Smooth muscle cell (in vitro differentiated cells): ENCODE results near the gene RRP12. TPM values are rescaled to one million over a fixed set of nuclear protein-coding genes. Genes with fewer than 3 reads are reported as not detected.

Experiments
- DNase-seq: peaks from one replicate; lab custom pipeline; 2025; ENCODE audit not compliant: unreplicated experiment; lab: John Stamatoyannopoulos, UW
- H2AFZ ChIP-seq: fragments of 200-600 bp; sonication (generic); 2 replicates; pipeline ENCODE4 v1.6.0; 2016; ENCODE audit warnings: antibody characterized with exemption, low read depth, mild to moderate bottlenecking
- H3F3A ChIP-seq: fragments of 200-600 bp; sonication (generic); 2 replicates; pipeline ENCODE4 v1.6.0; 2017; ENCODE audit warnings: antibody characterized with exemption, low read depth
- H3K27ac ChIP-seq: fragments of 200-600 bp; sonication (generic); 2 replicates; pipeline ENCODE4 v1.5.1; 2016; ENCODE audit warnings: low read depth, mild to moderate bottlenecking
- H3K27me3 ChIP-seq: fragments of 200-600 bp; sonication (generic); 2 replicates; pipeline ENCODE4 v1.6.1; 2016; ENCODE audit warnings: low read depth, mild to moderate bottlenecking
- H3K36me3 ChIP-seq: fragments of 200-600 bp; sonication (generic); 2 replicates; pipeline ENCODE4 v1.5.1; 2016; ENCODE audit warnings: low read depth
- H3K4me1 ChIP-seq: fragments of 200-600 bp; sonication (generic); 2 replicates; pipeline ENCODE4 v1.5.1; 2016; ENCODE audit warnings: low read depth
- H3K4me2 ChIP-seq: fragments of 200-600 bp; sonication (generic); 2 replicates; pipeline ENCODE4 v1.6.0; 2016; ENCODE audit warnings: mild to moderate bottlenecking
- H3K4me3 ChIP-seq: fragments of 200-600 bp; sonication (generic); 2 replicates; pipeline ENCODE4 v1.5.1; 2016; ENCODE audit warnings: mild to moderate bottlenecking
- H3K79me2 ChIP-seq: fragments of 200-600 bp; sonication (generic); 2 replicates; pipeline ENCODE4 v1.6.0; 2016; ENCODE audit warnings: low read depth, mild to moderate bottlenecking
- H3K9ac ChIP-seq: fragments of 200-600 bp; sonication (generic); 2 replicates; pipeline ENCODE4 v1.6.0; 2016; ENCODE audit warnings: low read depth
- H3K9me3 ChIP-seq: fragments of 200-600 bp; sonication (generic); replicated peaks from 2 replicates; pipeline ENCODE4 v1.5.1; 2016; ENCODE audit warnings: low read depth
- H4K20me1 ChIP-seq: fragments of 200-600 bp; sonication (generic); 2 replicates; pipeline ENCODE4 v1.6.0; 2016; ENCODE audit warnings: low read depth
- WGBS: methylation state at CpG from one replicate; pipeline ENCODE4 v1.1.7; 2016; ENCODE audit warnings: low lambda C conversion rate; 5-methylcytosine and 5-hydroxymethylcytosine counted together
- polyA plus RNA-seq: library from polyadenylated mRNA; unstranded; fragments of >200 nt; fragmentation: Nextera tagmentation; extraction: Ambion mirVana; gene quantifications from 2 replicates; pipeline ENCODE4 v1.2.1, GENCODE V29; 2016
- total RNA-seq: library from RNA; depleted of rRNA; stranded (reverse); fragments of >200 nt; gene quantifications from 2 replicates; pipeline ENCODE4 v1.2.3, GENCODE V29; 2014
- TF ChIP-seq, protein P1 (sequence below): fragments of 200-600 bp; sonication (generic); IDR thresholded peaks from 2 replicates; pipeline ENCODE4 v1.5.1; 2017; ENCODE audit warnings: borderline replicate concordance, mild to moderate bottlenecking, antibody characterized with exemption; ENCODE audit not compliant: insufficient read depth, poor library complexity, severe bottlenecking

Gene RRP12
- total and polyA plus RNA-seq, 2 experiments from 2014 or later: 14.1 to 18.8 TPM

DNA sequence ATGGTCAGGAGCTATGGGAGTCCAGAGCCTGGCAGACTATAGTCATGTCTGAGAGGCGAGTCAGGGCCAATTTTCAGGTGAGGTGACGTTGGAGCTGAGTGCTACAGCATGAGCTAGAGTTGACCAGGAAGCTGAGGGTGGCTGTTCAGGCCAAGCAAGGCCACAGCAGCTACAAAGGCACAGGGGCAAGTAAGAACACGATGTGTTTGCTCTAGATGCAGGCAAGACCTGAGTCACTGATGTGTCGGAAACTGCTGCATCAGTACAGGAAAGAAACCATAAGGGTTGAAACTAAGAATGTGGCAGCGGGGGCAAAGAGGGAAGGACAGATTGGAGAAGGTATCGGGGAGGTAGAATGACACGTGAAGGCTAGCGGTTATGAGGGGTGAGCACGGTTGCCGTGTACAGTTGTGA, 11.8 kb upstream of the RRP12 start:
- Histone ChIP-seq H3K27me3 (no peaks in the 10 kb centered on the region), H3K9me3 (no peaks in the 10 kb centered on the region), H2AFZ (no peak overlapping the region), H3K27ac (peak overlapping the region; percentile 70), H3K4me2 (no peak overlapping the region), H3K9ac (no peak overlapping the region), H3K4me1 (peaks cover 10% of the 10 kb centered on the region), H4K20me1 (no peaks in the 10 kb centered on the region), H3K36me3 (no peaks in the 10 kb centered on the region), H3K4me3 (no peak overlapping the region), H3K79me2 (no peaks in the 10 kb centered on the region), H3F3A (peaks cover 5% of the 10 kb centered on the region)
- no peak for DNase-seq
- TF ChIP-seq, protein P1, sequence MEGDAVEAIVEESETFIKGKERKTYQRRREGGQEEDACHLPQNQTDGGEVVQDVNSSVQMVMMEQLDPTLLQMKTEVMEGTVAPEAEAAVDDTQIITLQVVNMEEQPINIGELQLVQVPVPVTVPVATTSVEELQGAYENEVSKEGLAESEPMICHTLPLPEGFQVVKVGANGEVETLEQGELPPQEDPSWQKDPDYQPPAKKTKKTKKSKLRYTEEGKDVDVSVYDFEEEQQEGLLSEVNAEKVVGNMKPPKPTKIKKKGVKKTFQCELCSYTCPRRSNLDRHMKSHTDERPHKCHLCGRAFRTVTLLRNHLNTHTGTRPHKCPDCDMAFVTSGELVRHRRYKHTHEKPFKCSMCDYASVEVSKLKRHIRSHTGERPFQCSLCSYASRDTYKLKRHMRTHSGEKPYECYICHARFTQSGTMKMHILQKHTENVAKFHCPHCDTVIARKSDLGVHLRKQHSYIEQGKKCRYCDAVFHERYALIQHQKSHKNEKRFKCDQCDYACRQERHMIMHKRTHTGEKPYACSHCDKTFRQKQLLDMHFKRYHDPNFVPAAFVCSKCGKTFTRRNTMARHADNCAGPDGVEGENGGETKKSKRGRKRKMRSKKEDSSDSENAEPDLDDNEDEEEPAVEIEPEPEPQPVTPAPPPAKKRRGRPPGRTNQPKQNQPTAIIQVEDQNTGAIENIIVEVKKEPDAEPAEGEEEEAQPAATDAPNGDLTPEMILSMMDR: no peak
- WGBS: 80% methylated on average over 10 of the region's 10 CpGs

DNA sequence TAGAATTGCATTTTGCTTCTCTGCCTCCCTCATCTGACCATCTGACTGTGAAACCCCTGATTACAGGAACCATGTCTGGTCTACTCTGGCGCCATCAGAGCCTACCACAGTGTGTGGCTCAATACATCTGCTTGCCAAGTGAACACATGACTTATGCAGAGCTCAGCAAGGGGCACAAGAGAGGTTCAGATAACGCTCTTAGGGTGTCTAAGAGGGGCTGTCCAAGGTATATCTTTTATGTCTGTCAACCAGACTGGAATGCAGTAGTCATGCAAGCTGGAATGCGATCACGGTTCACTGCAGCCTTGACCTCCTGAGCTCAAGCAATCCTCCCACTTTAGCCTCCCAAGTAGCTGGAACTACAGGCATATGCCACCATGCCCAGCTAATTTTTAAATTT, 10.3 kb upstream of the RRP12 start:
- Histone ChIP-seq H3K9me3 (no peaks in the 10 kb centered on the region), H3K27me3 (no peaks in the 10 kb centered on the region), H3K79me2 (no peaks in the 10 kb centered on the region), H3K9ac (no peak overlapping the region), H3K36me3 (no peaks in the 10 kb centered on the region), H4K20me1 (no peaks in the 10 kb centered on the region), H3K27ac (no peak overlapping the region), H3K4me2 (no peak overlapping the region), H3K4me1 (peaks cover 10% of the 10 kb centered on the region), H3F3A (peaks cover 9% of the 10 kb centered on the region), H3K4me3 (no peak overlapping the region), H2AFZ (no peak overlapping the region)
- WGBS: 76% methylated on average over 4 of the region's 4 CpGs
- TF ChIP-seq, protein P1: no peak
- no peak for DNase-seq

DNA sequence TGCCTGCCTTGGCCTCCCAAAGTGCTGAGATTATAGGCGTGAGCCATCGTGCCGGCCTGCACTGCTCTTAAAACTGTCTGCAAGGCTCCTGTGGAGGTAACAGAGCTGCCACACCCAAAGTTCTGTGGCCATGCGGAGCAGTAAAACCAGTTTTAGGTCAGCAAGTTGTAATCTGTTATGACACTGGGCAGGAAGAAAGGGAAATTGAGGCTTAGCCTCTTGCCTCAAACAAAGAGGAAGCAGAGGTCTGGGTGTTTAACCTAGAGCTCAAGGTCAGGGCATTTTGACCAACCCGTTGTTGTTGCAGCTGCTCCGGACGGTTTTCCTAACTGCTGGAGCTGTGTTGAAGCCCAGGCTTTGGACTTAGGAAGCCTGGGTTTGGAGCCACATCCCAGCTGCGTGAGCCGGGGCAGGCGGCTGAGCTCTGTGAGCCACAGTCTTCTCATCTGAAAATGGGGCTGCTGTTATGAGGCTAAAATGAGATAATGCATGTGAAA, 7.4 kb upstream of the RRP12 start:
- DNase-seq: no peak
- Histone ChIP-seq H3K27ac (no peak overlapping the region), H4K20me1 (no peaks in the 10 kb centered on the region), H3K4me2 (no peak overlapping the region), H3K4me1 (peaks cover under 1% of the 10 kb centered on the region), H2AFZ (no peak overlapping the region), H3K4me3 (no peak overlapping the region), H3K9ac (no peak overlapping the region), H3K9me3 (no peaks in the 10 kb centered on the region), H3K79me2 (no peaks in the 10 kb centered on the region), H3K27me3 (no peaks in the 10 kb centered on the region), H3K36me3 (no peaks in the 10 kb centered on the region), H3F3A (peaks cover 9% of the 10 kb centered on the region)
- 75% methylated on average over 10 of the region's 10 CpGs for WGBS
- TF ChIP-seq, protein P1: no peak

DNA sequence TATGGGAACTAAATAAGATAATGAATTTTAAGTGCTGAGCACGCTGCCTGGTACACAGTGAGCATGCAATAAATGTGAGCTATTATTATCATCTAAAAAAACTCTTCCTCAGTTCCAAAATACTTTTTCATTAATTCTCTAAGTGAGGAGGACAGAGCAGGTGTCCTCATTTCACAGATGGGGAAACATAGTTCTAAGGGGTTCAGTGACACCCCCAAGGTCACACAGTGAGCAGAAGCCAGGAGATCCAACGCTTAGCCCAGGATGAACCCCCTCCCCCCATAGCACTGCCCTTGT, 6.8 kb upstream of the RRP12 start:
- H3K27ac ChIP-seq: no peak overlapping the region
- no peaks in the 10 kb centered on the region for H3K4me1 ChIP-seq
- no peaks in the 10 kb centered on the region for H3K9me3 ChIP-seq
- no peaks in the 10 kb centered on the region for H3K36me3 ChIP-seq
- H3K4me3 ChIP-seq: no peak overlapping the region
- H3K27me3 ChIP-seq: no peaks in the 10 kb centered on the region
- TF ChIP-seq, protein P1: no peak
- no peak overlapping the region for H3K9ac ChIP-seq
- 89% methylated on average over 2 of the region's 2 CpGs for WGBS
- H3K79me2 ChIP-seq: no peaks in the 10 kb centered on the region
- H3K4me2 ChIP-seq: no peak overlapping the region
- DNase-seq: no peak
- peaks cover 9% of the 10 kb centered on the region for H3F3A ChIP-seq
- no peak overlapping the region for H2AFZ ChIP-seq
- no peaks in the 10 kb centered on the region for H4K20me1 ChIP-seq
